Measurements from ENCODE around the gene CD247.

Gene CD247

GRCh38 chr1:167432780-167433179 is 85.5 kb downstream of the CD247 start:
- Mint-ChIP-seq H3K36me3 (ENCODE audit: low read depth) (no peaks in the 10 kb centered on the region), H3K27ac (no peak overlapping the region), H3K9me3 (peaks cover 4% of the 10 kb centered on the region), H3K27me3 (ENCODE audit: low read depth) (peaks cover 20% of the 10 kb centered on the region), H3K4me1 (peaks cover 7% of the 10 kb centered on the region), H3K4me3 (no peak overlapping the region)
- no peak for TF ChIP-seq CTCF (IDR thresholded peaks at IDR 0.05; ENCODE audit: unreplicated experiment in 3 of 3)

- Mint-ChIP-seq H3K27me3 (ENCODE audit: low read depth) (peaks cover 16% of the 10 kb centered on the region), H3K4me1 (peaks cover 7% of the 10 kb centered on the region), H3K9me3 (peaks cover 4% of the 10 kb centered on the region), H3K27ac (no peak overlapping the region), H3K36me3 (ENCODE audit: low read depth) (no peaks in the 10 kb centered on the region), H3K4me3 (no peak overlapping the region)
- TF ChIP-seq CTCF (IDR thresholded peaks at IDR 0.05; ENCODE audit: unreplicated experiment in 3 of 3): no peak
Observed at GRCh38 chr1:167431909-167432650, 86.2 kb downstream of the CD247 start.

- H3K4me1 Mint-ChIP-seq: peaks cover 7% of the 10 kb centered on the region
- H3K9me3 Mint-ChIP-seq: peaks cover 4% of the 10 kb centered on the region
- H3K4me3 Mint-ChIP-seq: no peak overlapping the region
- no peaks in the 10 kb centered on the region for H3K36me3 Mint-ChIP-seq (ENCODE audit: low read depth)
- TF ChIP-seq CTCF (IDR thresholded peaks at IDR 0.05; ENCODE audit: unreplicated experiment in 3 of 3): no peak
- H3K27me3 Mint-ChIP-seq (ENCODE audit: low read depth): peaks cover 12% of the 10 kb centered on the region
- H3K27ac Mint-ChIP-seq: no peak overlapping the region
Observed at GRCh38 chr1:167431261-167431908, 86.9 kb downstream of the CD247 start.

GRCh38 chr1:167430849-167431242 is 87.5 kb downstream of the CD247 start:
- Mint-ChIP-seq H3K27me3 (ENCODE audit: low read depth) (peaks cover 12% of the 10 kb centered on the region), H3K36me3 (ENCODE audit: low read depth) (no peaks in the 10 kb centered on the region), H3K4me3 (no peak overlapping the region), H3K9me3 (peaks cover 4% of the 10 kb centered on the region), H3K4me1 (peaks cover 7% of the 10 kb centered on the region), H3K27ac (peak overlapping the region in 1 of 3 experiments; percentile 17)
- TF ChIP-seq CTCF (IDR thresholded peaks at IDR 0.05; ENCODE audit: unreplicated experiment in 3 of 3): no peak

GRCh38 chr1:167430134-167430848 is 88.0 kb downstream of the CD247 start:
- Mint-ChIP-seq H3K4me3 (no peak overlapping the region), H3K4me1 (peaks cover 7% of the 10 kb centered on the region)

More at GRCh38 chr1:167430134-167430848, 88.0 kb downstream of the CD247 start:
- Mint-ChIP-seq H3K9me3 (no peaks in the 10 kb centered on the region), H3K36me3 (ENCODE audit: low read depth) (no peaks in the 10 kb centered on the region), H3K27me3 (ENCODE audit: low read depth) (peaks cover 12% of the 10 kb centered on the region), H3K27ac (peak overlapping the region in 1 of 3 experiments; percentile 17)
- TF ChIP-seq CTCF (IDR thresholded peaks at IDR 0.05; ENCODE audit: unreplicated experiment in 3 of 3): no peak
